ENCODE measurements around the gene CTCF. TPM values are rescaled to one million over a fixed set of nuclear protein-coding genes. Genes with fewer than 3 reads are reported as not detected.

The CTCF gene
- polyA plus RNA-seq, 6 donors from 2014 or later = 40.2 to 93.3 (median 67.8) TPM

DNA sequence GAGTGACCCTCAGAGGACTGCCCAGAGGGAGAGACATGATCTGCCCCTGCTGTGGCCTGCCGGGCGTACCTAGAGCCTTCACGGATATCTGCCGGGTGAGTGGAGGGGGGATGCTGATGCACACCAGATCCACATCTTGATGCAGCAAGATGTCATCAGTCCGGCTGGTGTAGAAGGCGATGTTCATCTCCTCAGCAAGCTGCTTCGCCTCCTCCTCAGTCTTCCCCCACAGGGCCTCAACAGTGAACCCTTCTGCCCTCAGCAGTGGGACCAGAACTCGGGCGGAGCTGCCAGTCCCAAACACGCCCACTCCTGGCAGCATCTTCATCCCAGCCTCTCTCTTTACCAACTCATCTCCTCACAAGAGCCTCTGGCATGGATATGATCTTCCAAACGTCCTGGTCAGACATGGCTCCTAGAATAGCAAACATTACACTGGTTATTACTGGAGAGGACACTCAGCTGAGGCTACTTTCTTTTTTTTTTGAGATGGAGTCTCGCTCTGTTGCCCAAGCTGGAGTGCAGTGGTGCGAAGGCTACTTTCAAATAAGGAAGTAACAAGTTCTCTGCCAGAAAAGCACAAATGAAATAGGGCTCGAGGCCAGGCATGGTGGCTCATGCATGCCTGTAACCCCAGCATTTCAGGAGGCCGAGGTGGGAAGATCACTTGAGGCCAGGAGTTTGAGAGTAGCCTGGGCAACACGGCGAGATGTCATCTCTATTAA lies 123.2 kb downstream of the CTCF start:
- peak overlapping the region in 2 of 6 donors; percentile 61 to 71 for H3K27ac Mint-ChIP-seq
- H3K27me3 Mint-ChIP-seq = no peaks in the 10 kb centered on the region
- ATAC-seq (ENCODE audit: low read depth in 2 of 2) = peak; percentile 98

More for the DNA sequence above, 123.2 kb downstream of the CTCF start:
- peaks cover 7% of the 10 kb centered on the region in 2 donors for H3K36me3 Mint-ChIP-seq
- H3K9me3 Mint-ChIP-seq = no peaks in the 10 kb centered on the region
- peak overlapping the region in 5 of 8 donors; percentile 22 to 71 (median 25) for H3K4me3 Mint-ChIP-seq
- peak; percentile 28 for DNase-seq
- peaks cover 11 to 25% (median 16%) of the 10 kb centered on the region in 3 donors for H3K4me1 Mint-ChIP-seq

Other genes with a start within 250 kb of the CTCF start
- under 1 TPM in 1 of 6 donors, not detected in 5; 0.26 TPM for gene KCTD19, start 235.8 kb upstream of the CTCF start, polyA plus RNA-seq (ENCODE audit: low read depth in 6 of 6)
- gene LRRC36, start 235.7 kb upstream of the CTCF start, polyA plus RNA-seq (ENCODE audit: low read depth in 6 of 6) = under 1 TPM in 1 of 6 donors, not detected in 5; 0.48 TPM
- not detected for gene TPPP3, start 169.0 kb upstream of the CTCF start, polyA plus RNA-seq (ENCODE audit: low read depth in 6 of 6)
- gene ZDHHC1, start 146.0 kb upstream of the CTCF start, polyA plus RNA-seq (ENCODE audit: low read depth in 6 of 6) = under 1 TPM in 3 of 6 donors, not detected in 3; 0.17 to 0.23 (median 0.21) TPM
- gene HSD11B2, start 131.4 kb upstream of the CTCF start, polyA plus RNA-seq (ENCODE audit: low read depth in 6 of 6) = not detected
- 100 to 1,000 TPM; 136 to 255 (median 157) TPM for gene ATP6V0D1, start 81.4 kb upstream of the CTCF start, polyA plus RNA-seq (ENCODE audit: low read depth in 6 of 6)
- gene AGRP, start 79.0 kb upstream of the CTCF start, polyA plus RNA-seq (ENCODE audit: low read depth in 6 of 6) = not detected
- gene RIPOR1, start 33.7 kb upstream of the CTCF start, polyA plus RNA-seq (ENCODE audit: low read depth in 6 of 6) = 10 to 100 TPM in 5 of 6 donors, 1 to 10 TPM in 1; 3.4 to 34.5 (median 16.5) TPM
- 10 to 100 TPM in 4 of 6 donors, 1 to 10 TPM in 2; 9.4 to 23.2 (median 14.1) TPM for gene CARMIL2, start 82.6 kb downstream of the CTCF start, polyA plus RNA-seq (ENCODE audit: low read depth in 6 of 6)
- gene ACD, start 97.7 kb downstream of the CTCF start, polyA plus RNA-seq (ENCODE audit: low read depth in 6 of 6) = 10 to 100 TPM; 31.3 to 52.8 (median 35.5) TPM
- gene PARD6A, start 98.4 kb downstream of the CTCF start, polyA plus RNA-seq (ENCODE audit: low read depth in 6 of 6) = 10 to 100 TPM; 12.0 to 23.7 (median 16.1) TPM
- gene ENKD1, start 104.2 kb downstream of the CTCF start, polyA plus RNA-seq (ENCODE audit: low read depth in 6 of 6) = 1 to 10 TPM in 5 of 6 donors, not detected in 1; 1.2 to 2.6 (median 2.2) TPM
- 10 to 100 TPM; 10.3 to 12.5 (median 11.1) TPM for gene C16orf86, start 104.3 kb downstream of the CTCF start, polyA plus RNA-seq (ENCODE audit: low read depth in 6 of 6)
- 10 to 100 TPM in 1 of 6 donors, 1 to 10 TPM in 5; 6.5 to 12.9 (median 8.4) TPM for gene GFOD2, start 156.8 kb downstream of the CTCF start, polyA plus RNA-seq (ENCODE audit: low read depth in 6 of 6)
- 10 to 100 TPM in 5 of 6 donors, 1 to 10 TPM in 1; 5.2 to 23.0 (median 11.7) TPM for gene RANBP10, start 244.0 kb downstream of the CTCF start, polyA plus RNA-seq (ENCODE audit: low read depth in 6 of 6)
- gene TSNAXIP1, start 244.4 kb downstream of the CTCF start, polyA plus RNA-seq (ENCODE audit: low read depth in 6 of 6) = not detected